ENCODE results near the gene C3orf33. TPM values are rescaled to one million over a fixed set of nuclear protein-coding genes. Genes with fewer than 3 reads are reported as not detected.

C3orf33 gene
- polyA plus RNA-seq, 2 of the 4 experiments (the other 2 are of a cell fraction): 8.3 to 11.1 TPM

- H3K4me3 ChIP-seq: peak overlapping the region; percentile 63
- no peaks in the 10 kb centered on the region for H3K9me3 ChIP-seq
- H3K27ac ChIP-seq: peak overlapping the region; percentile 69 to 90
- TF ChIP-seq MYC (IDR thresholded peaks at IDR 0.05; ENCODE audit: borderline replicate concordance, low read length) (no peak), USF2 (IDR thresholded peaks at IDR 0.05) (no peak), SREBF2 (IDR thresholded peaks at IDR 0.05) (no peak), TFCP2L1 (CRISPR knock-in tag; IDR thresholded peaks at IDR 0.05) (no peak), NPAS2 (CRISPR knock-in tag; IDR thresholded peaks at IDR 0.05; ENCODE audit: borderline replicate concordance) (no peak), HEYL (CRISPR knock-in tag; IDR thresholded peaks at IDR 0.05) (no peak), CEBPB (IDR thresholded peaks at IDR 0.05) (no peak)
- TF ChIP-seq, protein P1, sequence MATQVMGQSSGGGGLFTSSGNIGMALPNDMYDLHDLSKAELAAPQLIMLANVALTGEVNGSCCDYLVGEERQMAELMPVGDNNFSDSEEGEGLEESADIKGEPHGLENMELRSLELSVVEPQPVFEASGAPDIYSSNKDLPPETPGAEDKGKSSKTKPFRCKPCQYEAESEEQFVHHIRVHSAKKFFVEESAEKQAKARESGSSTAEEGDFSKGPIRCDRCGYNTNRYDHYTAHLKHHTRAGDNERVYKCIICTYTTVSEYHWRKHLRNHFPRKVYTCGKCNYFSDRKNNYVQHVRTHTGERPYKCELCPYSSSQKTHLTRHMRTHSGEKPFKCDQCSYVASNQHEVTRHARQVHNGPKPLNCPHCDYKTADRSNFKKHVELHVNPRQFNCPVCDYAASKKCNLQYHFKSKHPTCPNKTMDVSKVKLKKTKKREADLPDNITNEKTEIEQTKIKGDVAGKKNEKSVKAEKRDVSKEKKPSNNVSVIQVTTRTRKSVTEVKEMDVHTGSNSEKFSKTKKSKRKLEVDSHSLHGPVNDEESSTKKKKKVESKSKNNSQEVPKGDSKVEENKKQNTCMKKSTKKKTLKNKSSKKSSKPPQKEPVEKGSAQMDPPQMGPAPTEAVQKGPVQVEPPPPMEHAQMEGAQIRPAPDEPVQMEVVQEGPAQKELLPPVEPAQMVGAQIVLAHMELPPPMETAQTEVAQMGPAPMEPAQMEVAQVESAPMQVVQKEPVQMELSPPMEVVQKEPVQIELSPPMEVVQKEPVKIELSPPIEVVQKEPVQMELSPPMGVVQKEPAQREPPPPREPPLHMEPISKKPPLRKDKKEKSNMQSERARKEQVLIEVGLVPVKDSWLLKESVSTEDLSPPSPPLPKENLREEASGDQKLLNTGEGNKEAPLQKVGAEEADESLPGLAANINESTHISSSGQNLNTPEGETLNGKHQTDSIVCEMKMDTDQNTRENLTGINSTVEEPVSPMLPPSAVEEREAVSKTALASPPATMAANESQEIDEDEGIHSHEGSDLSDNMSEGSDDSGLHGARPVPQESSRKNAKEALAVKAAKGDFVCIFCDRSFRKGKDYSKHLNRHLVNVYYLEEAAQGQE (IDR thresholded peaks at IDR 0.05): no peak
- TF ChIP-seq, protein P2, sequence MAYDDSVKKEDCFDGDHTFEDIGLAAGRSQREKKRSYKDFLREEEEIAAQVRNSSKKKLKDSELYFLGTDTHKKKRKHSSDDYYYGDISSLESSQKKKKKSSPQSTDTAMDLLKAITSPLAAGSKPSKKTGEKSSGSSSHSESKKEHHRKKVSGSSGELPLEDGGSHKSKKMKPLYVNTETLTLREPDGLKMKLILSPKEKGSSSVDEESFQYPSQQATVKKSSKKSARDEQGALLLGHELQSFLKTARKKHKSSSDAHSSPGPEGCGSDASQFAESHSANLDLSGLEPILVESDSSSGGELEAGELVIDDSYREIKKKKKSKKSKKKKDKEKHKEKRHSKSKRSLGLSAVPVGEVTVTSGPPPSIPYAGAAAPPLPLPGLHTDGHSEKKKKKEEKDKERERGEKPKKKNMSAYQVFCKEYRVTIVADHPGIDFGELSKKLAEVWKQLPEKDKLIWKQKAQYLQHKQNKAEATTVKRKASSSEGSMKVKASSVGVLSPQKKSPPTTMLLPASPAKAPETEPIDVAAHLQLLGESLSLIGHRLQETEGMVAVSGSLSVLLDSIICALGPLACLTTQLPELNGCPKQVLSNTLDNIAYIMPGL (CRISPR knock-in tag; IDR thresholded peaks at IDR 0.05; ENCODE audit: borderline replicate concordance): no peak
- H3K4me1 ChIP-seq: peaks cover 52% of the 10 kb centered on the region
- DNase-seq (ENCODE audit: low read depth in 1 of 2, low spot score in 1 of 2) (no peak), ATAC-seq (no peak), FAIRE-seq (no peak)
- CTCF ChIA-PET: interaction anchor here (0.6 to 1.9 kb wide), 3 partner anchors 9 to 392 kb away, joined by 3 to 8 read pairs (median 3); partner anchors contain the start of gene C3orf33
- WGBS (ENCODE audit: missing lambda C conversion rate): 11% methylated on average over 8 of the region's 8 CpGs
- H3K4me2 ChIP-seq: peak overlapping the region; percentile 91
- POLR2A ChIA-PET: interaction anchor here (1.0 kb wide), 1 partner anchor 62 kb away, joined by 4 read pairs; the partner anchor contains the start of gene C3orf33
Observed at GRCh38 chr3:155743606-155744005, 62.5 kb downstream of the C3orf33 start.

GRCh38 chr3:155742349-155742965 lies 63.6 kb downstream of the C3orf33 start:
- ChIA-PET CTCF (interaction anchor here (0.7 kb wide), 1 partner anchor 63 kb away, joined by 4 read pairs; the partner anchor contains the start of gene C3orf33), POLR2A (no interaction called here)
- FAIRE-seq (no peak), ATAC-seq (no peak), DNase-seq (ENCODE audit: low read depth in 1 of 2, low spot score in 1 of 2) (no peak)
- 89% methylated on average over 5 of the region's 5 CpGs for WGBS (ENCODE audit: missing lambda C conversion rate)
- TF ChIP-seq, protein P2 (CRISPR knock-in tag; IDR thresholded peaks at IDR 0.05; ENCODE audit: borderline replicate concordance): no peak
- H3K9me3 ChIP-seq: no peaks in the 10 kb centered on the region
- no peak overlapping the region for H3K27ac ChIP-seq
- no peak overlapping the region for H3K4me3 ChIP-seq
- peaks cover 41% of the 10 kb centered on the region for H3K4me1 ChIP-seq
- H3K4me2 ChIP-seq: no peak overlapping the region

GRCh38 chr3:155741603-155742002 lies 64.5 kb downstream of the C3orf33 start:
- ChIA-PET POLR2A (no interaction called here), CTCF (no interaction called here)
- DNase-seq (ENCODE audit: low read depth in 1 of 2, low spot score in 1 of 2): no peak
- Histone ChIP-seq H3K4me2 (no peak overlapping the region), H3K4me3 (no peak overlapping the region), H3K4me1 (peaks cover 32% of the 10 kb centered on the region), H3K9me3 (no peaks in the 10 kb centered on the region), H3K27ac (no peak overlapping the region)
- ATAC-seq: no peak
- TF ChIP-seq, protein P3, sequence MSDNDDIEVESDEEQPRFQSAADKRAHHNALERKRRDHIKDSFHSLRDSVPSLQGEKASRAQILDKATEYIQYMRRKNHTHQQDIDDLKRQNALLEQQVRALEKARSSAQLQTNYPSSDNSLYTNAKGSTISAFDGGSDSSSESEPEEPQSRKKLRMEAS (IDR thresholded peaks at IDR 0.05): no peak
- TF ChIP-seq, protein P4, sequence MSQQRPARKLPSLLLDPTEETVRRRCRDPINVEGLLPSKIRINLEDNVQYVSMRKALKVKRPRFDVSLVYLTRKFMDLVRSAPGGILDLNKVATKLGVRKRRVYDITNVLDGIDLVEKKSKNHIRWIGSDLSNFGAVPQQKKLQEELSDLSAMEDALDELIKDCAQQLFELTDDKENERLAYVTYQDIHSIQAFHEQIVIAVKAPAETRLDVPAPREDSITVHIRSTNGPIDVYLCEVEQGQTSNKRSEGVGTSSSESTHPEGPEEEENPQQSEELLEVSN (IDR thresholded peaks at IDR 0.05; ENCODE audit: borderline replicate concordance, low read depth): no peak
- no peak for TF ChIP-seq RCOR1 (IDR thresholded peaks at IDR 0.05; ENCODE audit: low read depth, low read length)
- no peak for TF ChIP-seq TP53 (CRISPR knock-in tag; IDR thresholded peaks at IDR 0.05)
- no peak for TF ChIP-seq ATOH8 (CRISPR knock-in tag; IDR thresholded peaks at IDR 0.05; ENCODE audit: low read depth)
- TF ChIP-seq PHF8 (IDR thresholded peaks at IDR 0.05; ENCODE audit: borderline replicate concordance, low read depth): no peak
- no peak for TF ChIP-seq NR3C1 (IDR thresholded peaks at IDR 0.05)
- no peak for TF ChIP-seq BCL3 (IDR thresholded peaks at IDR 0.05)
- no peak for FAIRE-seq

Measured in A549 (cell line).